ENCODE results near the gene TCTN1. TPM values are rescaled to one million over a fixed set of nuclear protein-coding genes. Genes with fewer than 3 reads are reported as not detected.
A peak's percentile ranks its signal among the peaks of the same experiment; 100 is the strongest.
"Not testable (repeated sequence)": the region's sequence is repeated elsewhere in the genome, so short reads cannot be mapped to it uniquely, and the experiment has no call there.

TCTN1 gene
- 1 to 10 TPM; 6.4 to 7.6 TPM for total RNA-seq

DNA sequence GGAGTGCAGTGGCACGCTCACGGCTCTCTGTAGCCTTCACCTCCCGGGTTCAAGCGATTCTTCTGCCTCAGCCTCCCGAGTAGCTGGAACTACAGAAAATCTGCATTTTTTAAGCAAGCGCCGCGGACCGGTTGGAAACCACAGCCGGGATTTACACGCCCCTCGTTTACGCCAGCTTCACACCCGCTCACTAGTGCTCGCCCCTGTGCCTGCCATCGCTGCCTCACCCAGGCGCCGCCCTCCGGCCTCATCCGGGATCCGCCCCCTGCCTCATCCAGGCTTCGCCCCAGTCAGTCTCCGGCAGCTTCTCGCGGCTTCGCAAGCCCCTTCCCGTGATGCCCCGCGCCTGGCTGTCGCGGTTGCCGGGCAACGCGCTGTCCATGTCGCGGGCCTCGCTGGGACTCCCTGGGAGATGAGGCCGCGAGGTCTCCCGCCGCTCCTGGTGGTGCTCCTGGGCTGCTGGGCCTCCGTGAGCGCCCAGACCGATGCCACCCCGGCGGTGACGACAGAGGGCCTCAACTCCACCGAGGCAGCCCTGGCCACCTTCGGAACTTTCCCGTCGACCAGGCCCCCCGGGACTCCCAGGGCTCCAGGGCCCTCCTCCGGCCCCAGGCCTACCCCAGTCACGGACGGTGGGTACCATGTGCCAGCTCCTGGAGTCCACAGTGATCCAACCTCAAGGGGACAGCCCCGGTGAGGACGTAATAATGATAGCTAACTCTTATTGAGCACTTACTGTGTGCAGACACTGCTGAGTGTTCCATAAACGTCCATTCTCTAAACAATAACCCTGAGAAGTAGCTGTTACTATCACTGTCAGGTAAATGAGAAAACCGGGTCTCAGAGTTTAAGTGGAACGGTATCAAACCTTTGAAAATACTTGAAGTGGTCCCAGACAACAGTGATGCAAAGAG is at the start of gene TCTN1:
TCTN1 (plus strand) TSS at position 359 of the 914 bp plus-strand sequence; CDS start at position 413, 54 bp downstream.
- no peaks in the 10 kb centered on the region for H3K36me3 Mint-ChIP-seq
- H3K4me3 Mint-ChIP-seq = peak within 1 kb of the TSS; percentile 85
- peak; percentile 99 for DNase-seq
- no peaks in the 10 kb centered on the region for H3K9me3 Mint-ChIP-seq
- ChIA-PET POLR2A (interaction anchor here (0.5 to 2.3 kb wide), 9 partner anchors 9 to 213 kb away, joined by 3 to 10 read pairs (median 5); partner anchors contain the start of genes ARPC3, FAM216A, GPN3 and RAD9B), CTCF (interaction anchor here (0.7 to 4.7 kb wide), 10 partner anchors 12 to 274 kb away, joined by 3 to 39 read pairs (median 4); partner anchors contain the start of genes ARPC3, FAM216A and GPN3)
- peaks cover 9% of the 10 kb centered on the region for H3K4me1 Mint-ChIP-seq (ENCODE audit: low read depth)
- peak within 1 kb of the TSS; percentile 54 for H3K27ac Mint-ChIP-seq
- H3K27me3 Mint-ChIP-seq = no peaks in the 10 kb centered on the region
- intact Hi-C loops (cut with micrococcal nuclease) = no loop called here

DNA sequence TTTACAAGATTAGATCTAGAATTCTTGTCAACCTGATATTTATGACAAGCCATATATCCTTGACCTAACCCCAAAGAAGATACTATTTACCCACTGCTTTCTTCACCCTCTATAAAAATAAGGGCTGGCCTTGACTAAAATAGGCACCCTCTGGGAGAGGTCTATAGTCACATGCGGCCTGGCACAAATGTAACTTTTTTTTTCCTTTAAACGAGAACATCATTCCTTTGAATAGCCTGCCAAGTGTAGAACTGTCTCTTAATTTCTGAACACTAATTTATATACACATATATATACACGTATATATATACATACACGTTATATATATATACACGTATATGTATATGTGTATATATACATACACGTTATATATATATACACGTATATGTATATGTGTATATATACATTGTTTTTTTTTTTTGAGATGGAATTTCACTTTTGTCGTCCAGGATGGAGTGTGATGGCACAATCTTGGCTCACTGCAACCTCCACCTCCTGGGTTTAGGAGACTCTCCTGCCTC is 49.4 kb upstream of the TCTN1 start:
- intact Hi-C loops (cut with micrococcal nuclease) = no loop called here
- H3K4me1 Mint-ChIP-seq (ENCODE audit: low read depth) = peaks cover 67% of the 10 kb centered on the region
- DNase-seq = no peak
- no peak overlapping the region for H3K4me3 Mint-ChIP-seq
- POLR2A ChIA-PET = no interaction called here
- H3K9me3 Mint-ChIP-seq = peaks cover 3% of the 10 kb centered on the region
- peak overlapping the region; percentile 83 for H3K27ac Mint-ChIP-seq
- no peaks in the 10 kb centered on the region for H3K27me3 Mint-ChIP-seq
- CTCF ChIA-PET = interaction anchor here (8.7 kb wide), 1 partner anchor 36 kb away, joined by 56 read pairs; no protein-coding TSS in a partner anchor
- H3K36me3 Mint-ChIP-seq = peaks cover 6% of the 10 kb centered on the region

DNA sequence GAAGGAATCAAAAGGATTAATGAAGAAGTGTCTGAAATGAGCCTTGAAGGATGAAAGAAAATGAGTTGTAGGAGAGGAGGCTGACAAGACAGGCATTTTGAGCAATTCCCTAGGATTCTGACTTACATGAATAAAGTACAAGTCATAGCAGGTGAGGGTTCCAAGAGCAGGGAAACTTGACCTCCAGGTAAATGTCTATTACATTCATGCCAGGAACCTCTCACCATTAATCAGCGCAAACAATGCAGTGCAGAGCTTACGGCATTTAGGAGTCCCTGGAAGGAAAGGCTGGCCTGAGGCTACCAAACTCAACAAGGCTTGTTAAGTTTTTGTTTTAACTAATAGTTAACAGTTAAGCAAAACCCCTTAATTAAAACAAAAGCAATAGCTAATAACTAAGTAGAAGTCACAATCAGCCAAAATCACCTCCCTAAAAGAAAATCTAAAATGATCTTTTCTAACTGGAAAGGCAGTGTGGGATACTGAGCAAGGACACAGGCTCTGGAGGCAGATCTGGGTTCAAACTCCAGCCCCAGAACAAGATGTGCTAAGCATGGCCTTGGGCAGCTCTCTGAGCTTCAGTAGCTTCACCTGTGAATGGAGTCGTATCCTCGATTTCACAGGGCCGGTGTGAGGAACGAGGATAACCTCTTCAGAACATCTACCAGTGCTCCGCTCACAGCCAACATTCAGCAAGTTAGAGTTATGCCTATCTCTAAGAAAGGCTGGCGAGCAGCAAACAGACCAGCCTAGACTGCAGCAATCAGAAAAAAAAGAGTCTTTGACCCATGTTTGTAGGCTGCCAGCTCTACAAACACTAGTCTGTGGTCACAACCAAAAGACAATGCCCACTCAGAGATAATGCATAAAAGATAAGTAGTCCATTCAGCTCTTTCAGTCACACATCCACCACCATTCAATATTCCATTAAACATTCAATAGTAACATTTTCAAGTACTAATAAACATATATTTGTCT is 47.7 kb upstream of the TCTN1 start:
- H3K4me1 Mint-ChIP-seq (ENCODE audit: low read depth) = peaks cover 63% of the 10 kb centered on the region
- intact Hi-C loops (cut with micrococcal nuclease) = no loop called here
- POLR2A ChIA-PET = interaction anchor here (1.1 kb wide), 1 partner anchor 13 kb away, joined by 4 read pairs; no protein-coding TSS in a partner anchor

DNA sequence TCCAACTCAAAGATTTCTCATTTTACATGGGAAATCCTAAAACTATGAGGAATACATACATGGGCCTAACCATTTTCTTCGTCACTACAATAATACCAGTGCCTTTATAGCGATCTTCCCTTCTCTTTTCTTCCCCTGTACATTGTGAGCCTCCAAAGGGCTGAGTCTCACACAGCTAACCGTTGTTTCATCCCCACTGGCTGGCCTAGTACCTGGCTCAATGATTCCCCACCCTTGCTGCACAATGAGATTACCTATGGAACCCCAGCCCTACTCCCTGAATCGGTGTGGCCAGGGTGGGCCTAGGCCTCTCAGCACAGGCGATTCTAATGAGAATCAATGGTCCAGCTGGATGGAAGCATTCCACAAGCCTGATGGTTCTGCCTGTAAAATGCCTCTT is 46.9 kb upstream of the TCTN1 start:
- POLR2A ChIA-PET = interaction anchor here (1.1 kb wide), 1 partner anchor 12 kb away, joined by 3 read pairs; no protein-coding TSS in a partner anchor
- no peaks in the 10 kb centered on the region for H3K27me3 Mint-ChIP-seq
- intact Hi-C loops (cut with micrococcal nuclease) = no loop called here
- DNase-seq = no peak
- H3K4me1 Mint-ChIP-seq (ENCODE audit: low read depth) = peaks cover 60% of the 10 kb centered on the region
- peaks cover 18% of the 10 kb centered on the region for H3K9me3 Mint-ChIP-seq
- H3K4me3 Mint-ChIP-seq = no peak overlapping the region
- peak overlapping the region; percentile 19 for H3K27ac Mint-ChIP-seq
- H3K36me3 Mint-ChIP-seq = peaks cover 20% of the 10 kb centered on the region
- CTCF ChIA-PET = interaction anchor here (2.9 to 8.7 kb wide), 2 partner anchors 15 to 34 kb away, joined by 11 to 56 read pairs; no protein-coding TSS in a partner anchor

More for the DNA sequence above, 47.7 kb upstream of the TCTN1 start:
- Mint-ChIP-seq H3K36me3 (peaks cover 13% of the 10 kb centered on the region), H3K27me3 (no peaks in the 10 kb centered on the region), H3K27ac (peak overlapping the region; percentile 42), H3K9me3 (peaks cover 10% of the 10 kb centered on the region), H3K4me3 (no peak overlapping the region)
- DNase-seq = no peak
- CTCF ChIA-PET = interaction anchor here (1.4 to 8.7 kb wide), 3 partner anchors 9 to 35 kb away, joined by 3 to 56 read pairs (median 11); no protein-coding TSS in a partner anchor

DNA sequence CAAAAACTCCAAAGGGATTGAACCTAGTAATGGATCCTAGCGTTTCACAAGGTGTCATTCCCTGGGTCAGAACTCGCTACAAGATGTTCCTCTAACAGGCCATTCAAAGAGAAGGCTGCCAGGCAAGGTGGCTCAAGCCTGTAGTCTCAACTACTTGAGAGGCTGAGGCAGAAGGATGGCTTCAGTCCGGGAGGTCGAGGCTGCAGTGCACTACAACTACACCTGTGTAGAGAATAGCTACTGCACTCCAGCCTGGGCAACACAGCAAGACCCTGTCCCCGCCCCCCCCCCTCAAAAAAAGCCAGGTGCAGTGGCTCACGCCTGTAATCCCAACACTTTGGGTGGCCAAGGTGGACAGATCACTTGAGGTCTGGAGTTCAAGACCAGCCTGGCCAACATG is 45.2 kb upstream of the TCTN1 start:
- CTCF ChIA-PET = interaction anchor here (1.2 to 8.7 kb wide), 2 partner anchors 17 to 32 kb away, joined by 3 to 56 read pairs; no protein-coding TSS in a partner anchor
- H3K9me3 Mint-ChIP-seq = peaks cover 23% of the 10 kb centered on the region
- no peaks in the 10 kb centered on the region for H3K27me3 Mint-ChIP-seq
- no peak overlapping the region for H3K4me3 Mint-ChIP-seq
- H3K36me3 Mint-ChIP-seq = peaks cover 26% of the 10 kb centered on the region
- H3K27ac Mint-ChIP-seq = no peak overlapping the region
- POLR2A ChIA-PET = no interaction called here
- intact Hi-C loops (cut with micrococcal nuclease) = no loop called here
- H3K4me1 Mint-ChIP-seq (ENCODE audit: low read depth) = peaks cover 57% of the 10 kb centered on the region
- DNase-seq = no peak

DNA sequence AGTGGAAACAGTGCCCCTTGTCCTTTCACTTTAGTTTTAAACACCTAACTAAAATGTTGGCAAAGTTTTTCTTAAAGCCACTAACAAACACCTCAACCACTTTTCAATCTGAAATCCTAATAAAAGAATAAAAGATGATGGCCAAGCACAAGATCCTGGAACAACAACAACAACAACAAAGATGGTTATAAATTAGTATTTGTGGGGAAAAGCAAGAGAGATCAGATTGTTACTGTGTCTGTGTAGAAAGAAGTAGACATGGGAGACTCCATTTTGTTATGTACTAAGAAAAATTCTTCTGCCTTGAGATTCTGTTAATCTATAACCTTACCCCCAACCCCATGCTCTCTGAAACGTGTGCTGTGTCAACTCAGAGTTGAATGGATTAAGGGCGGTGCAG is 44.1 kb upstream of the TCTN1 start:
- CTCF ChIA-PET = interaction anchor here (1.2 kb wide), 1 partner anchor 18 kb away, joined by 3 read pairs; no protein-coding TSS in a partner anchor

DNA sequence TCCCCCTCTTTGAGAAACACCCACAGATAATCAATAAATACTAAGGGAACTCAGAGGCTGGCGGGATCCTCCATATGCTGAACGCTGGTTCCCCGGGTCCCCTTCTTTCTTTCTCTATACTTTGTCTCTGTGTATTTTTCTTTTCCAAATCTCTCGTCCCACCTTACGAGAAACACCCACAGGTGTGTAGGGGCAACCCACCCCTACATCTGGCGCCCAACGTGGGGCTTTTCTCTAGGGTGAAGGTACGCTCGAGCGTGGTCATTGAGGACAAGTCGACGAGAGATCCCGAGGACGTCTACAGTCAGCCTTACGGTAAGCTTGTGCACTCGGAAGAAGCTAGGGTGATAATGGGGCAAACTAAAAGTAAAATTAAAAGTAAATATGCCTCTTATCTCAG is 43.1 kb upstream of the TCTN1 start:
- H3K4me3 Mint-ChIP-seq, H3K27ac Mint-ChIP-seq, DNase-seq, POLR2A ChIA-PET, H3K27me3 Mint-ChIP-seq: not testable (repeated sequence)
- peaks cover 62% of the 10 kb centered on the region for H3K4me1 Mint-ChIP-seq (ENCODE audit: low read depth)
- CTCF ChIA-PET = interaction anchor here (4.0 kb wide), 1 partner anchor 31 kb away, joined by 21 read pairs; no protein-coding TSS in a partner anchor
- intact Hi-C loops (cut with micrococcal nuclease) = loop anchor here (10.0 kb wide), 1 partner anchor 256 kb away; no protein-coding TSS in a partner anchor
- H3K36me3 Mint-ChIP-seq = peaks cover 24% of the 10 kb centered on the region
- peaks cover 23% of the 10 kb centered on the region for H3K9me3 Mint-ChIP-seq

More for the DNA sequence above, 44.1 kb upstream of the TCTN1 start:
- peaks cover 23% of the 10 kb centered on the region for H3K9me3 Mint-ChIP-seq
- H3K27me3 Mint-ChIP-seq, DNase-seq, H3K4me3 Mint-ChIP-seq, POLR2A ChIA-PET: not testable (repeated sequence)
- peaks cover 24% of the 10 kb centered on the region for H3K36me3 Mint-ChIP-seq
- peaks cover 57% of the 10 kb centered on the region for H3K4me1 Mint-ChIP-seq (ENCODE audit: low read depth)
- intact Hi-C loops (cut with micrococcal nuclease) = loop anchor here (10.0 kb wide), 1 partner anchor 255 kb away; no protein-coding TSS in a partner anchor
- H3K27ac Mint-ChIP-seq = peak overlapping the region; percentile 34

DNA sequence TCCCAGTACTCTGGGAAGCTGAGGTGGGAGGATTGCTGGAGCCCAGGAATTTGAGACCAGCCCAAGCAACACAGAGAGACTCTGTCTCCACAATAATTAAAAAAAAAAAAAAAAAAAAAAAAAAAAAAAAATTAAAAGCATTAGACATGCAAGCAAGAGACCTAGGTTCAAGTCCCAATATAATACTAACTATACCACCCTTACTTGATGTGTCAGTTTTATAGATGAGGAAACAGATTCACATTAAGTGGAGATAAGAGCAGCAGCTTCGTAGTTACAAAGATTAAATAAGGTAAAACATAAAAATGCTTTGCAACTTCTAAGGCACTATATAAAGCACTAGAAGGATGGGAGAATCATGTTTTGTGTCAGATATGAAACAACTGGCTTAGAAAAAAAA is 39.9 kb upstream of the TCTN1 start:
- Mint-ChIP-seq H3K36me3 (peaks cover 26% of the 10 kb centered on the region), H3K4me3 (no peak overlapping the region), H3K27ac (no peak overlapping the region), H3K9me3 (peaks cover 23% of the 10 kb centered on the region), H3K27me3 (no peaks in the 10 kb centered on the region), H3K4me1 (ENCODE audit: low read depth) (peaks cover 67% of the 10 kb centered on the region)
- DNase-seq = no peak
- intact Hi-C loops (cut with micrococcal nuclease) = loop anchor here (10.0 kb wide), 1 partner anchor 259 kb away; no protein-coding TSS in a partner anchor
- ChIA-PET POLR2A (interaction anchor here (1.1 kb wide), 1 partner anchor 14 kb away, joined by 4 read pairs; no protein-coding TSS in a partner anchor), CTCF (interaction anchor here (0.6 to 4.0 kb wide), 5 partner anchors 11 to 1402 kb away, joined by 3 to 21 read pairs (median 5); no protein-coding TSS in a partner anchor)

DNA sequence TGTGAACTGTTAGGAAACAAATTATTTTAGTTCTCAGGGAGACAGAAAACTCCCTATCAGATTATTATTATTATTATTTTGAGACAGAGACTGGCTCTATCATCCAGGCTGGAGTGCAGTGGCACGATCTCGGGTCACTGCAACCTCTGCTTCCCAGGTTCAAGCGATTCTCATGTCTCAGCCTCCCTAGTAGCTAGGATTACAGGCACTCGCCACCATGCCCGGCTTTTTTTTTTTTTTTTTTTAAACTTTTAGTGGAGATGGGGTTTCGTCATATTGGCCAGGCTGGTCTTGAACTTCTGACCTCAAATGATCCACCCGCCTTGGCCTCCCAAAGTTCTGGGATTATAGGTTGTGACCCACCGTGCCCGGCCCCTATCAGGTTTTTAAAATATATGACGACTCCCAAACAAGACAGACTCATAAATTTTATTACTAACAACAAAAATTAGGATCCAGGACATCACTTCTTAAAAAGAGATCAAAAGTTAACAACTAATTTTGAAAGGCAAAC is 39.2 kb upstream of the TCTN1 start:
- Mint-ChIP-seq H3K4me1 (ENCODE audit: low read depth) (peaks cover 69% of the 10 kb centered on the region), H3K9me3 (peaks cover 18% of the 10 kb centered on the region), H3K27ac (peak overlapping the region; percentile 58), H3K36me3 (peaks cover 23% of the 10 kb centered on the region)
- DNase-seq, H3K4me3 Mint-ChIP-seq, H3K27me3 Mint-ChIP-seq: not testable (repeated sequence)
- intact Hi-C loops (cut with micrococcal nuclease) = loop anchor here (10.0 kb wide), 1 partner anchor 260 kb away; no protein-coding TSS in a partner anchor
- ChIA-PET POLR2A (interaction anchor here (1.1 kb wide), 1 partner anchor 15 kb away, joined by 4 read pairs; no protein-coding TSS in a partner anchor), CTCF (interaction anchor here (0.6 to 4.0 kb wide), 9 partner anchors 10 to 1401 kb away, joined by 3 to 21 read pairs (median 6); no protein-coding TSS in a partner anchor)

DNA sequence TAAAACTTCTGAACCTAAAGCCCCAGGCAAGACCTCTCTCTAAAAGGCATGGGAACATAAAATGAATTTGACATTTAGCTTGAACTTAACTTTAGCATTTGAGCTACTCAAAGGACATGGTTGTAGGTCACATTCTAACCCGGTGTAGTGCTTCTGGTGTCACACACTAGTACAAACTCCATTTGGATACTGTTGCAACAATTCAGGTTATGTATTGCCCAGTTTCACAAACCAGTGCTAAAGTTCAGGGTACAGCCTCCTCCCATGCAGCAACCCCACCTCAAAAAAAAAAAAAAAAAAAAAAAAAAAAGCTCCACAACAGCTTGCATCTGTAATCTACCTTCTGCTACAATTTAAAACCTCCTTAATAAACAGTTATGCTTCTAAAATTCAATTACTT is 38.6 kb upstream of the TCTN1 start:
- peaks cover 72% of the 10 kb centered on the region for H3K4me1 Mint-ChIP-seq (ENCODE audit: low read depth)
- ChIA-PET POLR2A (interaction anchor here (1.1 kb wide), 1 partner anchor 17 kb away, joined by 3 read pairs; no protein-coding TSS in a partner anchor), CTCF (interaction anchor here (1.0 to 2.6 kb wide), 7 partner anchors 9 to 26 kb away, joined by 3 to 8 read pairs (median 6); no protein-coding TSS in a partner anchor)
- H3K27me3 Mint-ChIP-seq = no peaks in the 10 kb centered on the region
- intact Hi-C loops (cut with micrococcal nuclease) = loop anchor here (10.0 kb wide), 1 partner anchor 261 kb away; no protein-coding TSS in a partner anchor
- peak overlapping the region; percentile 58 for H3K27ac Mint-ChIP-seq
- peaks cover 22% of the 10 kb centered on the region for H3K36me3 Mint-ChIP-seq
- H3K4me3 Mint-ChIP-seq = no peak overlapping the region
- H3K9me3 Mint-ChIP-seq = peaks cover 16% of the 10 kb centered on the region
- no peak for DNase-seq

Measured in activated CD4-positive, alpha-beta memory T cell treated with anti-CD3 and anti-CD28 coated beads for 36 hours (primary cell).